Measurements from ENCODE around the gene RGP1. TPM values are rescaled to one million over a fixed set of nuclear protein-coding genes. Genes with fewer than 3 reads are reported as not detected.

RGP1 gene
- total RNA-seq, 1 donor from 2014 or later, result 51.4 TPM

DNA sequence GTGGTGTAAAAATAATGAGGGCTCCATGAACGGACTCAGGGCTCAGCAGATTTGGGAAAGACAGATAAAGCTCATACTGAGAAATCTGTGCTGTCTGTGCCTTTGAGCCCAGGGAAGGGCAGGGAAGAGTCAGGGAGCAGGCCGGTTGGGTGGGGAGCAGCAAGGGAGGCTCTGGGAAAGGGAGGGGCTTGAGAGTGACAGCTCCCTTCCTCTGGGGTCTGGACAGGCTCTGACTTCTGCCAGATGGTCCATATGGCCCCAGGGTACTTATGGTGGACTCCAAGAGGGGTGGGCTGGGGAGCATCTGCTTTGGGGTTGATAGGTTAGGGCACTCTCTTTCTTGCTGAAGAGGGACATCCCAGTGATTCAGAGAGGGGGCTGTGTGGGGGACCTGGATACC is 44.4 kb downstream of the RGP1 start:
- no peaks in the 10 kb centered on the region for H3K9me3 Mint-ChIP-seq (ENCODE audit: unreplicated experiment)
- no peak overlapping the region for H3K27ac Mint-ChIP-seq (ENCODE audit: unreplicated experiment)
- peaks cover 5% of the 10 kb centered on the region for H3K36me3 Mint-ChIP-seq (ENCODE audit: low read depth, unreplicated experiment)
- H3K4me3 Mint-ChIP-seq (ENCODE audit: unreplicated experiment), result no peak overlapping the region
- DNase-seq (ENCODE audit: low spot score), result no peak
- TF ChIP-seq, protein P1, sequence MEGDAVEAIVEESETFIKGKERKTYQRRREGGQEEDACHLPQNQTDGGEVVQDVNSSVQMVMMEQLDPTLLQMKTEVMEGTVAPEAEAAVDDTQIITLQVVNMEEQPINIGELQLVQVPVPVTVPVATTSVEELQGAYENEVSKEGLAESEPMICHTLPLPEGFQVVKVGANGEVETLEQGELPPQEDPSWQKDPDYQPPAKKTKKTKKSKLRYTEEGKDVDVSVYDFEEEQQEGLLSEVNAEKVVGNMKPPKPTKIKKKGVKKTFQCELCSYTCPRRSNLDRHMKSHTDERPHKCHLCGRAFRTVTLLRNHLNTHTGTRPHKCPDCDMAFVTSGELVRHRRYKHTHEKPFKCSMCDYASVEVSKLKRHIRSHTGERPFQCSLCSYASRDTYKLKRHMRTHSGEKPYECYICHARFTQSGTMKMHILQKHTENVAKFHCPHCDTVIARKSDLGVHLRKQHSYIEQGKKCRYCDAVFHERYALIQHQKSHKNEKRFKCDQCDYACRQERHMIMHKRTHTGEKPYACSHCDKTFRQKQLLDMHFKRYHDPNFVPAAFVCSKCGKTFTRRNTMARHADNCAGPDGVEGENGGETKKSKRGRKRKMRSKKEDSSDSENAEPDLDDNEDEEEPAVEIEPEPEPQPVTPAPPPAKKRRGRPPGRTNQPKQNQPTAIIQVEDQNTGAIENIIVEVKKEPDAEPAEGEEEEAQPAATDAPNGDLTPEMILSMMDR (IDR thresholded peaks at IDR 0.05; ENCODE audit: unreplicated experiment), result no peak
- peaks cover 37% of the 10 kb centered on the region for H3K4me1 Mint-ChIP-seq (ENCODE audit: unreplicated experiment)
- peaks cover 12% of the 10 kb centered on the region for H3K27me3 Mint-ChIP-seq (ENCODE audit: unreplicated experiment)

DNA sequence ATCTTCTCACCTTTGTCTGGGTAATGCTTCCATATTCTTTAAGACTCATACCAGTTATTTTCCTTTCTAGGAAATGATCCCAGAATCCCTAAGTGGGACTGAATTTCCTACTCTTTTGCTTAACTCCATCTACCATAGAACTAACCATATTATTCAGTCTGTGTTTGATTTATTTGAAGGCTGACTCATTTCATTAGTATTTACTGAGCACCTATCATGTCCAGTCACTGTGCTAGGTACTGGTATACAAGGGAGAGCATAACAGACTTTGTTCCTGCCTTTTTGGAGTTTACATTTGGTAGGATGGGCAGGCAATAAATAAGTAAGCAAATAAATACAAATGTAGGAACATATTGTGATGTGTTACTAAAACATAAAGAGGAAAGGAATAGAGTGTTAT is 46.6 kb downstream of the RGP1 start:
- H3K9me3 Mint-ChIP-seq (ENCODE audit: unreplicated experiment), result no peaks in the 10 kb centered on the region
- peaks cover 7% of the 10 kb centered on the region for H3K27me3 Mint-ChIP-seq (ENCODE audit: unreplicated experiment)
- no peak for DNase-seq (ENCODE audit: low spot score)
- no peak overlapping the region for H3K27ac Mint-ChIP-seq (ENCODE audit: unreplicated experiment)
- H3K4me3 Mint-ChIP-seq (ENCODE audit: unreplicated experiment), result no peak overlapping the region
- peaks cover 15% of the 10 kb centered on the region for H3K36me3 Mint-ChIP-seq (ENCODE audit: low read depth, unreplicated experiment)
- H3K4me1 Mint-ChIP-seq (ENCODE audit: unreplicated experiment), result peaks cover 35% of the 10 kb centered on the region
- TF ChIP-seq, protein P1 (IDR thresholded peaks at IDR 0.05; ENCODE audit: unreplicated experiment), result no peak

DNA sequence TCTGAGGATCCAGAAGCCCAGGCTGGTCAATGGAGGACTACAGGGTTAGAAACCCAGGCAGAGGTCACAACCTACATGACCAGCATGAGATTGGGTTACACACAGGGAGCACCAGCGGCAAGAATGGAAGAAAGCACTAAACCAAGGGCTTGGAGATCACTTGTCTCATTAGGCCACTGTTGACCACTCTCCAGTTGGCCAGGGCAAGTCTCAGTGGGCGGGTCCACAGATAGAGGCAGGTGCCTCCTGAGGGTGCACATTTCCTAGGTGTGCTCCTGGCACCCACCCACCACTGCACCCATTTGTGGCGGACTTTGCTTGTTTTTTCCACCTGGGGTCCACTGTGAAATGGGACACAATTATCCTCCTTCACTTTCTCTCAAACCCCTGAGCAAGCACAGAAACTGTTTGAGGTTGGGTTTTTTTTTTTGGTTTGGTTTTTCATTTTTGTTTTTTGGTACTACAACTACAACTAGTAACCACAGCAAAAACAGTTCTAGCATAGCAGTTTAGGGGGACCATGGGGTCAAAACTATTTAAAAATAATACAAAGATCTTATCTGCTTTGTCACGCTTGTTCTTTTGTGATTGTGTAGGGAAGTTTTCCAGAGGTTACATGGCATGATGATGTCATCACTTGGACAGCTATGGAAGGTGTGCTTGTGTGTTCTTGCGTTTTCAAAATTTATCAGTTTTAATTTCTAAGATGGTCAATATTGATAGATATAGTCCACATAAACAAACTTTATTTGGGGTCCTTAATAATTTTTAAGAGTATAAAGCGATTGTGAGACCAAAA is 48.4 kb downstream of the RGP1 start:
- Mint-ChIP-seq H3K27me3 (ENCODE audit: unreplicated experiment) (peaks cover 9% of the 10 kb centered on the region), H3K36me3 (ENCODE audit: low read depth, unreplicated experiment) (peaks cover 29% of the 10 kb centered on the region), H3K4me1 (ENCODE audit: unreplicated experiment) (peaks cover 32% of the 10 kb centered on the region), H3K9me3 (ENCODE audit: unreplicated experiment) (no peaks in the 10 kb centered on the region), H3K27ac (ENCODE audit: unreplicated experiment) (no peak overlapping the region), H3K4me3 (ENCODE audit: unreplicated experiment) (no peak overlapping the region)
- DNase-seq (ENCODE audit: low spot score), result no peak
- TF ChIP-seq, protein P1 (IDR thresholded peaks at IDR 0.05; ENCODE audit: unreplicated experiment), result no peak

DNA sequence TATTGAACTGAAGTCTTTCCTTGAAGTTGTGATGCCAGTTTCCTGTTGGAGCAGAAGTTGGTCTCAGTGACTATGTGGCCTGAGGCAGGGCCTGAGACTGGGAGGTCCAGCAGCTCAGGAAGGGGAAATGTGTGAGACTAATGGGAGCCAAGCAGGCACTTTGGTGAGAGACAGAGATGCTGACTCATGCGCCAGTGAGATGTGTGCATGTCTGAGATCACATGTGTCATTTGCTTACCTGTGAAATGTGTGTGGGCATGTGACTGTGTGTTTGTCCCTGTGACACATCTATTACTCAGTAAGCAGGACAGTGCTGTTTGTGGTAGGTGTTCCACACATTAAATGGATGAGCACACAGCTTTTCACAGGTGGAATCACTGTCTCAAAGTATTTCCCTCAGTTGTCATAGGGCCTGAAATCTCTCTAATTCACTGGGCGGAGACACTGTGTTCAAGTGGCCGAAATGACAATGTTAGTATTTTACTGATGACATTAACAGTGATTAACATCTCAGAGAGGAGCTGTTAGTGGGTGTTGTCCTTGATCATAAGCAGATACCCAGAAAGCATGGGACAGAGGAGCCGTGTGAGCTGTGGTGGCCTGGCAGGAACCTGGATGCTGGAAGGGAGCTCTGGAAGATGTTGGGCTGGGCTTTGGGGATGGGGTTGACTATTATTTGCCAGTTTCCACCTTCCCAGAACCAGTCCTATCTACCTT is 49.7 kb downstream of the RGP1 start:
- Mint-ChIP-seq H3K4me3 (ENCODE audit: unreplicated experiment) (no peak overlapping the region), H3K27ac (ENCODE audit: unreplicated experiment) (peak overlapping the region; percentile 39)
- DNase-seq (ENCODE audit: low spot score), result no peak

More for the DNA sequence above, 49.7 kb downstream of the RGP1 start:
- H3K27me3 Mint-ChIP-seq (ENCODE audit: unreplicated experiment), result peaks cover 3% of the 10 kb centered on the region
- H3K9me3 Mint-ChIP-seq (ENCODE audit: unreplicated experiment), result no peaks in the 10 kb centered on the region
- TF ChIP-seq, protein P1 (IDR thresholded peaks at IDR 0.05; ENCODE audit: unreplicated experiment), result no peak
- H3K4me1 Mint-ChIP-seq (ENCODE audit: unreplicated experiment), result peaks cover 20% of the 10 kb centered on the region
- H3K36me3 Mint-ChIP-seq (ENCODE audit: low read depth, unreplicated experiment), result peaks cover 27% of the 10 kb centered on the region
